Activated naive CD8-positive, alpha-beta T cell treated with anti-CD3 and anti-CD28 coated beads for 36 hours (primary cell): ENCODE results near the gene EIF1. TPM values are rescaled to one million over a fixed set of nuclear protein-coding genes. Genes with fewer than 3 reads are reported as not detected.
"Not testable (repeated sequence)": the region's sequence is repeated elsewhere in the genome, so short reads cannot be mapped to it uniquely, and the experiment has no call there.

Source experiments
- DNase-seq: peaks from one replicate; pipeline ENCODE4 v3.0.0; 2021
- H3K27ac Mint-ChIP-seq: one replicate; pipeline ENCODE4 v1.8.0; 2022; ENCODE audit warnings: mild to moderate bottlenecking, moderate library complexity, mixed read lengths
- H3K27me3 Mint-ChIP-seq: one replicate; pipeline ENCODE4 v1.8.0; 2022; ENCODE audit warnings: mild to moderate bottlenecking, mixed read lengths
- H3K36me3 Mint-ChIP-seq: one replicate; pipeline ENCODE4 v1.8.0; 2021; ENCODE audit warnings: mild to moderate bottlenecking, mixed read lengths
- H3K4me1 Mint-ChIP-seq: one replicate; pipeline ENCODE4 v1.8.0; 2021; ENCODE audit warnings: mixed read lengths
- H3K4me3 Mint-ChIP-seq: one replicate; pipeline ENCODE4 v1.8.0; 2022; ENCODE audit warnings: mild to moderate bottlenecking, moderate library complexity, mixed read lengths
- H3K9me3 Mint-ChIP-seq: one replicate; pipeline ENCODE4 v1.8.0; 2022; ENCODE audit warnings: mixed read lengths
- total RNA-seq, 2 experiments: library from RNA; stranded (reverse); gene quantifications; one replicate each; pipeline ENCODE4 v1.2.3, GENCODE V29; 2021

The EIF1 gene
- total RNA-seq, 2 experiments from 2014 or later: 1,196 to 1,277 TPM

DNA sequence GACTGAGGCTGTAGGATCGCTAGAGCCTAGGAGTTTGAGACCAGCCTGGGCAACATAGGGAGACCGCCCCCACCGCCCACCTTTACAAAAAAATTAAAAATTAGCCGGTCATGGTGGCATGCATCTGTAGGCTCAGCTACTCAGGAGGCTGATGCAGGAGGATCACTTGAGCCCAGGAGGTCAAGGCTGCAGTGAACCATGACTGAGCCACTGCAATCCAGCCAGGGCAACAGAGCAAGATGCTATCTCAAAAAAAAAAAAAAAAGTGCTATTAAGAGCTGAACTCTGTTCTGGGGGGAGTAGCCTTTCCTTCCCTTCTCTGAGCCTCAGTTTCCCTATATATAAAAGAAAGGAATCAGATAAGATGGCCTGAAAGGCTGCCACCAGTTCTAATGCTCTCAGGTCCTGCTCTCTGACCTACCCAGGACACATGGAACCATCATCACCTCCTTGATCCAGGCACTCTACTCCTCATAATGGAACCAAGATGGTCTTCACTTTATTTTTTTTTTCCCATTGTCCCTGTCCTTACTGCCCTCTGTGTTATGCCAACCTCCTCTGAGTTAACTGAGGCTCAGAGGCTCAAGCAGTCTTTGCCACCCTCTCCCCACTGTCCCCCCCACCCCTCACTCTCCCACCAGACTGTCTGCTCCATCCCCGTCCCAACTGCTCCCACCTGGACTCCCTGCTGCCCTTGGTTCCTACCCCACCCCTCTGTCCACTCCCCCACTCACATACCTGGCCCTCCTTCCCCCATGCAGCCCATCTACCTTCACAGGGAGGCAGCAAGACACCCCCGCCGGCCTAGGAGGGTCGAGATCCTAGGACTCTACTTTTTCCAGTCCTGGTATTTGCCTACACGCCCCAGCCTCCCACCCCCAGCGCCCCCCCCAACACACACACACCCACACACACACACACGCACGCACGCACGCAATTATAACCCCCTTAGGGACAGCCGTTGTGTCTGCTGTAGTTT is 23.8 kb upstream of the EIF1 start:
- Mint-ChIP-seq H3K4me3 (peak overlapping the region; percentile 79), H3K27ac (peak overlapping the region; percentile 98), H3K9me3 (no peaks in the 10 kb centered on the region), H3K36me3 (no peaks in the 10 kb centered on the region), H3K4me1 (peaks cover 35% of the 10 kb centered on the region), H3K27me3 (peaks cover 3% of the 10 kb centered on the region)
- no peak for DNase-seq

DNA sequence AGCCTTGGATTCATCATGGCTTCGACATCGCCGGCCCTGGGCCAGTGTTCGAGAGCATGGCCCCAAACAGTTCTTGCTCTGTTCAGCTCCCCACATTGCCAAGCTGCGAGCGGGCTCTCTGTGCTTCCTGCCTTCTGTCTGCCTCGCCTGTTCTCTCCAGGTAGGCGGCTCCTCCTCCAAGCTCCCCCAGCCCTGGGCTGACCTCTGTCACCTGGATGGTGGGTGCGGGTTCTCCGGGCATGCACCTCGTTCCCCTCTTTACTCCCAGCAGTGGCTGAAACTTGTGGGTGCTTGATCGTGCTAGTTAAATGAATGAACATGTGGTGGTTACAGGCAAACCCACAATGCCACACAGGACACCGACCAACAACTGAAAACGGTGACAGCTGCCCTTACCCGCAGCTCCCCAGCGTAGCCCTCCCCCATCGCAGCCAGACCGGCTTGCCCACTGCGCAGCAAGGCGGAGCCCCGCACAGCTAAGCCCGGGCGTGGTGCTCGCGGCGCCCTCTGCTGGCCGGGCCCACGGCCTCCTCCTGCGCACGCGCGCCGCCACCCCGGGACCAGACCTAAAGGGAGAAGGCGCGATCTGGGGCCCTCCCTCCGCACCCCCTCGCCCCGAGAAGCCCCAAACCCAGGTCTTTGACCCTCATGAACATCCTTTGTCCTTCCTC is 23.0 kb upstream of the EIF1 start:
- peak overlapping the region; percentile 79 for H3K4me3 Mint-ChIP-seq
- H3K27ac Mint-ChIP-seq: peak overlapping the region; percentile 98
- H3K27me3 Mint-ChIP-seq: peaks cover 3% of the 10 kb centered on the region
- H3K4me1 Mint-ChIP-seq: peaks cover 37% of the 10 kb centered on the region
- no peaks in the 10 kb centered on the region for H3K9me3 Mint-ChIP-seq
- H3K36me3 Mint-ChIP-seq: no peaks in the 10 kb centered on the region
- DNase-seq: peak; percentile 97

DNA sequence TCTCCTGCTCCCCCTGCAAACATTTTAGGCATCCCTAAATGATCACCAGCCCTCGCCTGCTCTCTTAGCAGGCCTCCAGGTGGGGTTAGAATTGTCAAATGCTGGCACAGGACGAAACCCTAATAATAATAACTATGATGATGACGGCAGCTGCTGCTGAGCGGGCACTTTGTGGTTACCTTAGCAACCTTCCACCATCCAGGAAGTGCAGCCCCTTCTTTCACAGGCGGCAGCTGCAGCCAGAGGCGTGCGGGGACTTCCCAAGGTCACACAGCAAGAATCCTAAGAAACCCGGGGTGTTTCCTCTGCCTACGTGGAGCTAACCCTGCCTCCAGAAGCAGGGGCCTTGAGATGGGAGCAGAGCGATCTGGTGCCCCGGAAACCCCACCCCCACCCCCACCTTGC is 22.4 kb upstream of the EIF1 start:
- H3K27ac Mint-ChIP-seq: peak overlapping the region; percentile 98
- no peaks in the 10 kb centered on the region for H3K36me3 Mint-ChIP-seq
- DNase-seq: peak; percentile 83
- peaks cover 37% of the 10 kb centered on the region for H3K4me1 Mint-ChIP-seq
- no peaks in the 10 kb centered on the region for H3K9me3 Mint-ChIP-seq
- peak overlapping the region; percentile 79 for H3K4me3 Mint-ChIP-seq
- H3K27me3 Mint-ChIP-seq: peaks cover 3% of the 10 kb centered on the region

DNA sequence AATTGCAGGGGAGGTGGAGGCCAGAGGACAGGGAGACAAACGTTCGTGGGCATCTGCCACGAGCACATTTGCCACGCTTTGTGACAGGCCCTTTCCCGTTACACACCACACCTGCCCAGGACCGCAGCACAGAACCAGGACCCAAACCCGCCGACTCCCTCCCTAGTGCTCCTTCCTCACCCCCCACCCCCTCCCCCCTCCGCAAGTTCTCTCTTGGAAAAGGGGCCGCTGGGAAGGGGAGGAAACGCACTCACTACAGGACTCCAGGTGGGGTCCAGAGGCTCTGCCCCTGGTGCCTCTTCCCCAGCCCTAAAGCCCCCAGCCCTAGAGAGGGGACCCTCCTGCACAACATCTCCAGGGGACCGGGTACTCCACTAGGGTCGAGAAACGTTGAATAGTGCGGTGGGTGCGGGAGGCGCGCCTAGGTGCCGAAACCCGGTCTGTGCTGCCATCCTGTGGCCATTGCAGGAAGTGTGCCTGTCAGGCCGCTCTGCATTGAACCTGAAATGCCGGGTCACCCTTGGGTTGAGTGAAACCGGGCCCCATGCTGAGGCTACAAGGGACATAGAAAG is 21.9 kb upstream of the EIF1 start:
- Mint-ChIP-seq H3K4me1 (peaks cover 37% of the 10 kb centered on the region), H3K27me3 (peaks cover 3% of the 10 kb centered on the region), H3K36me3 (no peaks in the 10 kb centered on the region), H3K27ac (peak overlapping the region; percentile 98), H3K9me3 (no peaks in the 10 kb centered on the region), H3K4me3 (peak overlapping the region; percentile 79)
- peak; percentile 87 for DNase-seq

DNA sequence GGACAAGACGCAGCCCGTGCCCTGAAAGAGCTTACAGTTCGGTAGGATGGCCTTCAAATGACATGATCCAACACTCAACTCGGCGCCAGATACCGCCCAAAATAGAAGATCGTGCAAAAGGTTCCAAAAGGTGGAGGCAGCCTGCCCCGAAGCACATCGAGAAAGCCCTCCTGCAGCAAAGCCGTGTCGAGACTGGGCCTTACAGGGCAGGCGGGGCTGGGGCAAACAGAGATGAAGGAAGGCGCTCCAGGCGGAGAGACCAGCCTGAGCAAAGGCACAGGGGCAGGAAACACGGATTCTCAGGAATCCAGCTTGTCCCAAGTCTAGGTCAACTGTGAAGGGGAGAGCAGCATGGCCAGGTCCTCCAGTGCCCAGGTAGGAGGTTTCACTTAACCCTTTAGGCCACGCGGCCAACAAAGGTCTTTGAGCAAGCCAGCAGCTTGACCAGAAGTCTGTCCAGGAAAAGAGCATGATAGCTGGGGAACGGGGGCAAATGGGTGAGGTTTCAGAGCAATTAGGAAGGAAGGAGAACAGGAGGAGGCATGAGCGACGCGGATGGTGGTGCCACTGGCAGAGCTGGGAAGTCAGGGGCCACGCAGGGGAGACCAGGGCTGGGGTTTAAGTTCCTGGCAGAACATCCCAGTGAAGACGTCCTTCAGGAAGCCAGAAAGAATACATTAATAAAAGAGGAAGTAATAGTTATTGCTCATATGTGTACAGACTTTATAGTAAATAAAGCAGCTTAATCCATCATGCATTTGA is 21.2 kb upstream of the EIF1 start:
- no peak for DNase-seq
- H3K27ac Mint-ChIP-seq: peak overlapping the region; percentile 98
- peaks cover 3% of the 10 kb centered on the region for H3K27me3 Mint-ChIP-seq
- no peaks in the 10 kb centered on the region for H3K36me3 Mint-ChIP-seq
- peaks cover 42% of the 10 kb centered on the region for H3K4me1 Mint-ChIP-seq
- peak overlapping the region; percentile 67 for H3K4me3 Mint-ChIP-seq
- H3K9me3 Mint-ChIP-seq: peaks cover under 1% of the 10 kb centered on the region

DNA sequence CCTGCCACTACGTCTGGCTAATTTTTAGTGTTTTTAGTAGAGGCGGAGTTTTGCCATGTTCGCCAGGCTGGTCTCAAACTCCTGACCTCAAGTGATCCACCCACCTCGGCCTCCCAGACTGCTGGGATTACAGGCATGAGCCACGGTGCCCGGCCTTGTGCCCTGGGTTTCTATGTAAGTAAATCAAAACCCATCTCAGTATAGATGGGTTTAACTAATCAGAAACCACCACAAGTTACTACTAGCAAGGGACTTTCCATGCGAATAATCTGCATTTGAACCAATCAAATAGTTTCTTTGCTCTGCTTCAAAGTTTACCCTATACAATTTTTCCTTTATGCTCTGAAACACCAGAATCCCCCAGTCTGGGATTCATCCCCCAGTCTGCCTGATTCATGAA is 16.5 kb upstream of the EIF1 start:
- peaks cover 4% of the 10 kb centered on the region for H3K36me3 Mint-ChIP-seq
- no peaks in the 10 kb centered on the region for H3K27me3 Mint-ChIP-seq
- H3K4me1 Mint-ChIP-seq: peaks cover 36% of the 10 kb centered on the region
- H3K4me3 Mint-ChIP-seq: no peak overlapping the region
- H3K9me3 Mint-ChIP-seq: peaks cover 5% of the 10 kb centered on the region
- peak overlapping the region; percentile 23 for H3K27ac Mint-ChIP-seq
- no peak for DNase-seq

DNA sequence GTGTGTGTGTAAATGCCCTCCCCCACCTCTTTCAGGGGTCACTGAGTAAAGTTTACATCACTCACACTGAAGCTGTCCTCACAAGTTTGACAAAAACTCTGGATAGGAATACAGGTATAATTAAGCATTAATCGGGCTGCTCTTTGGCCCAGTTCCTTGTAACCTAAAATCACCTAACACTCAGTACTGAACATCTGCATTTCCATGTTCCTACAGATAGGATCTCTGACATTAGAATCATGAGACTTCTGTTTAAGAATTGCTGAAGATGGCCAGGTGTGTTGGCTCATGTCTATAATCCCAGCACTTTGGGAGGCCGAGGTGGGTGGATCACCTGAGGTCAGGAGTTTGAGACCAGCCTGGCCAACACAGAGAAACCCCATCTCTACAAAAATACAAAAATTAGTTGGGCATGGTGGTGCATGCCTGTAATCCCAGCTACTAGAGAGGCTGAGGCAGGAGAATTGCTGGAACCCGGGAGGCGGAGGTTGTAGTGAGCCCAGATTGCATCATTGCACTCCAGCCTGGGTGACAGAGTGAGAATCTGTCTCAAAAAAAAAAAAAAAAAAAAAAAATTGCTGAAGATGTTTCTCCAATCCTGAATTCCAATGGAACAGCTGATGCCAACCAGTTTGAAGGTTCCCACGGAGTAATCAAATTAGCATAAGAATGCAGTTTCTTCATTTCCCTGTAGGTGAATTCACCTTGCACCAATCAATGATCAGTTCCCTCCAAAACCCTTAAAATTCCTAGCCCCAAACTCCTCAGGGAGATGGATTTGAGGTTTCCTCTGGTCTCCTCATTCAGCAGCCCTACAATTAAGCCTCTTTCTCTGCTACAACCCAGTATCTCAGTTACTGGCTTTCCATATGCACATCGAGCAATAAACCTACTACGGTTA is 13.3 kb upstream of the EIF1 start:
- H3K36me3 Mint-ChIP-seq: peaks cover 10% of the 10 kb centered on the region
- H3K27ac Mint-ChIP-seq, DNase-seq: not testable (repeated sequence)

DNA sequence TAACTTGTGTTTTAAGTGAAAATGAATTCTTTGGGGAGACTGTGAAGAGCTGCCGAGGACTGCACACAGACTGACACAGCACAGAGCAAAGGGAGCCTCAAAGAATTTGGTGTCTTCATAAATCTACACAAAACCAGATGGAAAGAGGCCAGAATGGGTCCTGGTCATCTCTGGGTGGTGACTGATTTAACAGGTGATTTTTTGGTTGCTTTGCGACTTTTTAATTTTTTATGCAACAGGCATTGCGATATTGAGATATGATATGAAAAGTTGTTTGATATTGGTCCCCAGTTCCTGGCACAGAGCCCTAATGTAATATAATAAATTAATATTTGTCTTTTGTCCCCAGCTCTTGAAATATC is 12.6 kb upstream of the EIF1 start:
- H3K4me3 Mint-ChIP-seq: no peak overlapping the region
- H3K36me3 Mint-ChIP-seq: peaks cover 10% of the 10 kb centered on the region
- no peaks in the 10 kb centered on the region for H3K27me3 Mint-ChIP-seq
- peaks cover 35% of the 10 kb centered on the region for H3K4me1 Mint-ChIP-seq
- DNase-seq: no peak
- H3K27ac Mint-ChIP-seq: no peak overlapping the region
- peaks cover 10% of the 10 kb centered on the region for H3K9me3 Mint-ChIP-seq

More for the DNA sequence above, 13.3 kb upstream of the EIF1 start:
- Mint-ChIP-seq H3K9me3 (peaks cover 10% of the 10 kb centered on the region), H3K4me1 (peaks cover 35% of the 10 kb centered on the region)
- not testable (repeated sequence) for H3K4me3 Mint-ChIP-seq, H3K27me3 Mint-ChIP-seq

DNA sequence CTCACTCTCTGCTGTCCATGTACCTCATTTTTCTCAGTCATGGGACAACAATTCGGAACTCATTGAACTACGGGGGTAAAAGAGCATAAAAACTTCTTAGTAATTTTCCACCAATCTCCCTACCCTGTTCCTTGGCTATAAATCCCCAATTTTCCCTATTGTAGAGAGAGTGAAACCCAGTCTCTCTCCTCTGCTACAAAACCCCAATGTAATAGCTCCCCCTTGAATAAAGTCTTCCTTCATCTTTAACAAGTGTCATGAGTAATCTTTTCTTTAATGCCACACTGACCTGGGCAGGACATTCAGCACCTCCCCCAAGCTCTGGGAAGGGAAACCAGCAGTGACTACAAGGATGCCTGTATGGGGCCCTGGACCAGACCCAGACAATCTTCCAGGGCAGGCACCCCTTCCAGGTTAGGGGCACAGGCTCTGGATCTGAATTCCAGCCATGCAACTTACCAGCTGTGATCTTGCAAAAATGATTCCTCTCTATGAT is 10.2 kb upstream of the EIF1 start:
- peak; percentile 30 for DNase-seq
- Mint-ChIP-seq H3K27me3 (no peaks in the 10 kb centered on the region), H3K36me3 (peaks cover 10% of the 10 kb centered on the region), H3K9me3 (peaks cover 9% of the 10 kb centered on the region), H3K27ac (peak overlapping the region; percentile 97), H3K4me1 (peaks cover 32% of the 10 kb centered on the region), H3K4me3 (peak overlapping the region; percentile 83)

DNA sequence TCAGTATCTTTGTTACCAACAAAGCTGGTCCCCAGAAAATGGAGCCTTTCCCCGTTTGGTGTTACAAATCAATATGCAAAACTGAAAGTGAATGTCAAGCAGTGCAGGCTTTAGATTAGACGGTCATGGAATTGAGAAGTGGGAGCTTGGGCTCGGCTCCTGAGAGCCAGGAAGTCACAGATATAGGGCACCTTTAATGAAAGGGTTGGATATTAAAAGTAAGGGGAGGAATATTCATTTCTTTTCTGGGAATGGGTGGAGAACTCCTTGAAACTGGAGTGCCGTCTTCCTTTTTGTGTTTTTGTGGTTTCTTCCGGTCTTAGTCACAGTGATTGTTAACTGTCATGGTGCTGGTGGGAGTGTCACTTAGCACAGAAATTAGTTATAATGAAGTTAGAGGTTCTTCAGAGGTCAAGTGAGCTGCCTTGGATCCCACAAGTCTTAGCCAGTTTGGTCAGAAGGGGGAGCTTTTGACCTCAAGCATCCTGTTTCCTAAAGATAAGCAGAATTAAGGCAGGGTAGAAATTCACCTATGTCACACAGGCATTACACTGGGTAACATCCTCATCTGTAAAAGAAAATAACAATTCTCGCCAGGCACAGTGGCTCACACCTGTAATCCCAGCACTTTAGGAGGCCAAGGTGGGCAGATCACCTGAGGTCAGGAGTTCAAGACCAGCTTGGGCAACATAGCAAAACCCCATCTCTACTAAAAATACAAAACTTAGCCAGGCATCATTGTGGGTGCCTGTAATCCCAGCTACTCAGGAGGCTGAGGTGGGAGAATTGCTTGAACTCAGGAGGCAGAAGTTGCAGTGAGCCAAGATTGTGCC is 9.6 kb upstream of the EIF1 start:
- Mint-ChIP-seq H3K4me3 (peak overlapping the region; percentile 83), H3K36me3 (peaks cover 10% of the 10 kb centered on the region), H3K27me3 (no peaks in the 10 kb centered on the region), H3K27ac (peak overlapping the region; percentile 97), H3K9me3 (peaks cover 9% of the 10 kb centered on the region), H3K4me1 (peaks cover 32% of the 10 kb centered on the region)
- peak; percentile 68 for DNase-seq

DNA sequence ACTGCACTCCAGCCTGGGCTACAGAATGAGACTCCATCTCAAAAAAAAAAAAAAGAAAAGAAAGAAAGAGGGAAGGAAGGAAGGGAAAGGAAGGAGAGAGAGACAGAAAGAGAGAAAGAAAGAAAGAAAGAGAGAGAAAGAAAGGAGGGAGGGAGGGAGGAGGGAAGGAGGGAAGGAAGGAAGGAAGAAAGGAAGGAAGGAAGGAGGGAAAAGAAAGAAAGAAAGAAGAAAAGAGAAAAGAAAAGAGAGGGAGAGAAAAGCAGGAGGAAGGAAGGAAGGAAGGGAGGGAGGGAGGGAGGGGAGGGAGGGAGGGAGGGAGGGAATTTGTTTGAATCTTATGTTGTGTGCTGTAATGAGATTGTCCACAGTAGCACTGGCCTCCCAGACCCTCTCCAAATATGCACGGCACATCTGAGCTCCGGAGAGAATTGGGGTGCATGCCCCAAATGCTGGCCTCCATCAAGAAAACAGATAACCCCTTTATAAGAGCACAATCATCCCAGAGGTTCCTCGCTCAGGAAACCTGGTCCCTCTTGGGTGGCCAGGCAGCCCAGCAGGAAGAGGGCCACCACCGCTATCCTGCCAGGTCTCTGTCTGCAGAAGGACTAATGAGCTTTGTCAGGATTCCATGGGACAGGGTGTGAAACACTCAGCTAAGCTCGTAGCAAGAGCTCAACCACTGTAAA is 8.8 kb upstream of the EIF1 start:
- Mint-ChIP-seq H3K4me3 (peak overlapping the region; percentile 83), H3K27ac (peak overlapping the region; percentile 97), H3K9me3 (peaks cover 9% of the 10 kb centered on the region), H3K4me1 (peaks cover 32% of the 10 kb centered on the region), H3K36me3 (peaks cover 10% of the 10 kb centered on the region), H3K27me3 (no peaks in the 10 kb centered on the region)
- DNase-seq: no peak

DNA sequence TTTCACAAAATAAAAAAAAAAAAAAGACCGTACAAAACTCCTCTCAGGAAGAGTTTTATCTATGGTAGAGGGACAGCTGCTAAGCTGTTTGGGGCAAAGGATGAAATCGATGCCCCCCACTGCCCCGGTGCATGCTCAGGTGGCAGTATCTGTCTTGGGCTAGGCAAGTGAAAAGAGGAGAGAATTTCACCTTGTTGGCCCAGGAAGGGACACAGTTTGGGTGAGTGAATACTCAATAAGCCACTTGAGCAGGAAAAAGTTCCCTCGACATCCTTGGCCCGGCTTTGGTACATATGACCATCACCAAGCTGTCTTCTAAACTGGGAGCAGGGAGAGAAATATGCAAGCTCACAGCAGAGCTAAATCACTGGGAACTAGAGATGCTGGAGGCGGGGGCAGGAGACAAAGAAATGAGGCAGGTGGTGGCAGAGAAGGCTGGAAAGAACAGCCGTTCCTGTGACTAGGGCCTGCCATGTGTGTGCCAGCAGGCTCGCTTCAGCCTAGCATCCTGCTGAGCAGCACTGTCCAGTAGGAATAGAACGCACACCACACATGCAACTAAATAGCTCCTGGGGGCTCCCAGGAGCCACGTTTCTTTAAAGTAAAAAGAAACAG is 8.2 kb upstream of the EIF1 start:
- no peak for DNase-seq
- Mint-ChIP-seq H3K27me3 (no peaks in the 10 kb centered on the region), H3K9me3 (peaks cover 9% of the 10 kb centered on the region), H3K36me3 (peaks cover 10% of the 10 kb centered on the region), H3K4me1 (peaks cover 32% of the 10 kb centered on the region), H3K27ac (no peak overlapping the region), H3K4me3 (no peak overlapping the region)
